Stimulated activated CD4-positive, alpha-beta T cell treated with anti-CD3 and anti-CD28 coated beads, Interleukin-4, amount 100 ng/mL, for 48 hours (primary cell): ENCODE data around the gene PNPLA5.

Experiments used
- DNase-seq, 2 donors: peaks; one replicate each; pipeline ENCODE4 v3.0.0-alpha.2; 2020; ENCODE audit warnings: low read depth in 2 of 2

PNPLA5 gene

DNA sequence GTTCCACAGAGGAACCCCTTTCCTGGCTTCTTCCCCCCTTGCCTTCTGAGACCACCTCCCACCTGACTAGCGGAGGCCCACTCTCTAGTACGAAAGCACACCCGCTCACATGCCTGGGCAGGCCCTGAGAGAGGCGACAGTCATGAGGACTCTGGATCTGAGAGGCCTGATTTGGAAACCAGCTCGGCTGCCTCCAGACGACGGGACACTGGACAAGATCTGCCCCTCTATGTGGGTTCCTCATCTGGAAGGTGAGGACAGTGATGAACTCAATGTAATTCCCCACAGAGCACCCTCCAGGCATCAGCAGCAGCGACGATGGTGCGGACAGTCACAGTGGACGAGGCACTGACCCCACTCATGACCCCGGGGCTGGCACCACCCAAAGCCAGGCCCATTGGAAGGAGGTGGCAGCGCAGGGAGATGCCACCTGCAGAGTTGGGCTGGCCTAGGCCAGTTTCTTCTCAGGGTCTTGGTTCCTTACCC, 37.0 kb downstream of the PNPLA5 start:
- no peak for DNase-seq

DNA sequence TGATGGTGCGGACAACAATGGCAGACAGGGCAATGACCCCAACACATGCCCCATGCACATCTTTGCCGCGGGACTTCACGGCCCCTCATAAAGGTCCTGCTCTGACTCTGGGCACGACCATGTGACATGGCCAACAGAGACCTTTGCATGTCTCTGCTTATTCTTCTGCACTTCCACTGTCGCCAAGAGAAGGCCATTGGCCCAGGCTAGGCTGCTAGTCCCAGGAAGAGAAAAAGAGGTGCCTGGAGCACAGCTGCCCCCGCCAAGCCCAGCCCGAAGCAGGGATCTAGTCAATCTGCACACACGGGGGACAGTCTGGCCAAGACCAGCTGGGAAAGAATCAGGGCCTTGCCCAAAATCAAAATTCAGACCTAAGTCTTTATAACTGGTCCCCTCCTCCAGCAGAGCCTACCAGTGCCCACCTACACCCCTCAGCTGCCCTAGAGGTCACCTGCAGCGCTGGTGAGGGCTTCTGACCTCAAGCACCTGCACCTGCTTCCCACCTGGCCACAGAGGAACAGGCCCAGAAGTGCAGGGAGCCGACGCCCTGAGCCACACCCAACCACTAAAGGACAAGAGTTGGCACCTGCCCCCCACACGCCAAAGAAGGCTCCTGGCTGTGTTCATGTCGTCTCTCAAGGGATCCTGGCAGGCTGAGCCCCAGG, 37.6 kb downstream of the PNPLA5 start:
- DNase-seq, result no peak

GRCh38 chr22:43853328-43853931, 38.4 kb downstream of the PNPLA5 start:
- no peak for DNase-seq

- no peak for DNase-seq
Observed at GRCh38 chr22:43852573-43853327, 39.1 kb downstream of the PNPLA5 start.

DNA sequence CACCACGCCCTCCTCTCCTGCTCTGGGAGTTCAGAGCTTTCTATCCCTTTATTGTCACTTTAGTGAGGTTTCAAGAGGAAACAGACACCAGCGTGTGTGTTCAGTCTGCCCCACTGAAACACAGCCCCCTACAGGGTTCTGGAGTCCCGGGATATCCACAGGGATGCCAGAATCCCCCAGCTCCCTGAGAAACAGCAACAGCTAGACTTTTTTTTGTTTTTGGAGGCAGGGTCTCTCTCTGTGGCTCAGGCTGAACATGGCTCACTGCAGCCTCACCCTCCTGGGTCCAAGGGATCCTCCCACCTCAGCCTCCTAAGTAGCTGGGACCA, 39.9 kb downstream of the PNPLA5 start:
- DNase-seq, result no peak

- DNase-seq, result no peak
Observed at GRCh38 chr22:43851058-43851978, 40.5 kb downstream of the PNPLA5 start.

DNA sequence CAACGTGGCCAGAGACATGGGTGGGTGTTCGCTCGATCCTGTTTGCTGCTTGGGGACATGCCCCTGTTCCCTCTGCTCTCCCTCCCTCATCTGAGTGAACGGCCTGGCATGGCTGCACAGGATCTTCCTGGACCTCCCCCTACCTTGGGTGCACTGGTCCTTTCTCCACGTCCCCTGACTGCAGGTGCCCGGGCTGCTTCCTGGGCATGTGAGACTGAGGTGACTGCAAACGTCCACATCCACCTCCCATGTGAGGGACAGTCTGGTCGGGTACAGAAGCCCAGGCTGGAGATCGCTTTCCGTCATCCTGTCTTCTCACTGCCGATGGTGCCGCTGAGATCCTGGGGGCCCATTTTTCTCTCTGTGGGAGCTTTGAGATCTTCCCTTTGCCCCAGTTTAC, 41.3 kb downstream of the PNPLA5 start:
- no peak for DNase-seq

GRCh38 chr22:43849731-43850130, 42.1 kb downstream of the PNPLA5 start:
- no peak for DNase-seq

DNA sequence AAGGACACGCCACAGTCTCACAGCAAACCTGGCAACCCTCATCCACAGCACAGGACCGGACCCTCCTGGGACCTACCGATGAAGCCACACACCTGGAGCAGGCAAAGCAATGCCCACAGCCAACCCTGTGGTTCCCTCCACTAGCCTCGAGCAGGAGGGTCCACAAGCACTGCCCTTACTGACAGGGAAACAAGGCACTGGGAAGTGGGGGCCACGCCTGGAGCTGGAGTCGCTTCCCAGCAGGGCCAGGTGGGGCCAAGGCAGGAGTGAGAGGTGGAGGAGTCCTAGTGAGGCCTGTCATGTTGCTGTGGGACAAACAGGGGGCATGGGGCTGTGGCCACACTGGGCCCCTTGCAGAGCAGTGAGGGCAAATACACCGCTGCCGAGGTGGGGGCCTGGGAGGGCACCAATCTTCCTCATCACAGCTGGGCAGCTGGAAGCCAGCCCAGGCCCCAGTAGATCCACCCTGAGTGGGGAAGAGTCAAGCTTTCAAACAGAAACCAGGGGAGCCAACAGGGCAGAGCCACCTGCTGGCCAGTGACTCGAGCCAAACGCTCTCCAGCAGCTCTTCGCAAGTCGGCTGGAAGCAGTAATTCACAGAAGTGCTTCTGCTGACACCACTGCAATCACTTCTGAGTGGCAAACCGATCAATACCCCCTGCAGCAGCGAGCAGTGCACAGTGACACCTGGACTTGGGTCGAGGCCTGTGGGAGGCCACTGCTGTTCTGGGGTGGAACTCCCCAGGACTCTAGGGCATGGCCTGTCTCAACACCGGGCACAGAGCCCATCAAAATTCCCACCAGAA, 43.2 kb downstream of the PNPLA5 start:
- no peak for DNase-seq

- DNase-seq, result no peak
Observed at GRCh38 chr22:43847376-43848289, 44.2 kb downstream of the PNPLA5 start.

DNA sequence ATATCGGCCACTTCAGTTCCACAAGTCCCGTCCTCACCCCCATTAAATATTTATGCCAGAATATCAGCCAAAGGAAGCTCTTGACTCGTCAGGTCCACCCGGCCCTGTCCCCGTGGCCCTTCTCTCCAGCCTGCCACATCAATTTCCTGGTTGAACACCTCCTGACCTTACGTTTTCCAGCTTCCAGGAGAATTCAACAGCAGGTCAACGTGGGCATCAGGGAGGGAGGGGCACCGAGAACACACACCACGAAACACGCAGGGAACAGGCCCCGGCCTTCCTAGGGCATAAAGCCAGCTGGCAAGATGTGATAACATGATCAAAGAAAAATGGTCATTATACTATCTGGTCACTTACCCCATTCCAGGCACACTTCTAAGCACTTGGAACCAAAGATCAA, 44.8 kb downstream of the PNPLA5 start:
- no peak for DNase-seq

DNA sequence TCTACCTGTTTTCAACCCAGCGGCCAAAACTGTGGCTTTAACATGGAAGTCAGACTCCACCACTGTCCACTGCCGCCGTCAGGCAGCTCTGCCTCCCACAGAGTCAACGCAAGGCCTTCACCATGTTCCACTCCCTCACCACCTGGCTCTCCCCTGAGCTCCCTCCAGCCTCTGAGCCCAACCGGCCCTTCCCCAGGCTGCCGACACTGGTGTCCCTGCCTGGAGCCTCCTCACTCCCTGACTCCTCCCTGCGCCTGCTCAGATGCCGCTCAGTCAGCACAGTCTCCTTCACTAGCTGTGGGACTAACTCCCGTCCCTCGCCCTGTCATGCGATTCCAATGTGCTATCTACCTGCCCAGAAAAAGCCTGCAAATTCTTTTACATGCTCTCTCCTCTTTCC, 45.8 kb downstream of the PNPLA5 start:
- no peak for DNase-seq

- DNase-seq, result no peak
Observed at GRCh38 chr22:43844560-43845545, 47.0 kb downstream of the PNPLA5 start.

GRCh38 chr22:43843783-43844530, 47.9 kb downstream of the PNPLA5 start:
- no peak for DNase-seq

GRCh38 chr22:43841742-43842141, 50.1 kb downstream of the PNPLA5 start:
- no peak for DNase-seq

DNA sequence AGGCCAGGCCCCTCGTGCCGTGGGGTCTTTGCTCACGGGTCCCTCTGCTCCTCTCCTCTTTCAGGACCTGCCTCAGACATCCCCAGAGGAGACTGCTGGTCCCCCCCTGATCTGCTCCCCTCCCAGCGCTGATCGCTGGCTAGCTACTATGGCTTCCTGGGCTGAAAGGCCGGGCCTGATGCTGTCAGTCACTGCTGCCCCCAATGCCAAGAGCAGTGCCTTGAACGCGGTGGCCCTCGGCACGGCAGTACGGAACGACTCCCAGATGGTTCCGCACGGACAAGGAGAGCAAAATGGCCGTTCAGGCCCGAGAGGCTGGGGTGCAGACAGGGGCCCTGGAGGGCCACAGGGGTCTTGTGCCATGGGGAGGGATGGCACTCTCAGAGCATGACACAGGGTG, 51.0 kb downstream of the PNPLA5 start:
- DNase-seq, result no peak

DNA sequence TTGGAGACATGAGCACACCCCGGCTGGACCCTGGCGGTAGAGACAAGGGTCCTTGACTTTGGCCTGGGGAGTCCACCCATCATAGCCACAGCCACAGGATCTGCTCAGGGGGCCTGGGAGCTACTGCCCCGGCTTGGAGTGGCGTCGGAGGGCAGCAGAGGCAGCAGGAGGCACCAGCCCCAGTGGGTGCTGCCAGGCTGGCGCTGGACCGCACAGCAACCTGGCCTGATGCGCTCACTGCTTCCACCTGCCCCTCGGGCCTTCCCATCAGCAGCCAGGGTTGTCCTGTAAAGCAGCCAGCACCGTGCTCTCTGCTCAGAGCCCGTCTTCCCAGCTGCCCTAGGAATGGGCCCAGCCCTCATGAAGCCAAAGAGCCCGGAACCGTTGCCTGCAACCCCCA, 51.4 kb downstream of the PNPLA5 start:
- DNase-seq, result no peak

DNA sequence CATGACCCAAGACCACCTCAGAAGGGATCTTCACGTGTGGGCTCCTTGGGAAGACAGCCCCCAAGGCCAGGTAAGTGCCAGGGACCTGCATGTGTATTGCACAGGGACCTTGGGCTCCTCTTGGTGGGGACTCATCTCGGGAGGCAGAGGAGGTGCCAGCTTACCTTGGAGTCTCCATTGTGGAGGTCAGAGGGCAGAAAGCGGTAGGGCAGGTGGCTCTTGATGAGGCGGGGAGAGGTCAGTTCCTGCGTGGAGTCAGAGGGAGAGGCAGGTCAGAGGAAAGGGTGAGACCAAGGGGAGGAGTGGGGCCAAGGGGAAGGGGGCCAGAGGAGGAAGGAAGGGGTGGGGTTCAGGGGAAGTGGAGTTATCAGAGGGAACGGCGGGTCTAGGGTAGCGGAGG, 52.0 kb downstream of the PNPLA5 start:
- DNase-seq, result no peak
